LHCN-M2 (cell line): ENCODE measurements around the gene PNMA8C. TPM values are rescaled to one million over a fixed set of nuclear protein-coding genes. Genes with fewer than 3 reads are reported as not detected.
"Not testable (repeated sequence)": the region's sequence is repeated elsewhere in the genome, so short reads cannot be mapped to it uniquely, and the experiment has no call there.

ENCODE experiments used
- DNase-seq: peaks from one replicate; pipeline ENCODE4 v3.0.0-alpha.2; 2012; ENCODE audit warnings: low read depth
- total RNA-seq: library from RNA; depleted of rRNA; stranded (reverse); fragments of >200 nt; gene quantifications from 2 replicates; pipeline ENCODE4 v1.2.3, GENCODE V29; 2014

Gene PNMA8C
- total RNA-seq, 1 experiment from 2014 or later, result 0.17 TPM

GRCh38 chr19:46411925-46412649 lies 16.6 kb downstream of the PNMA8C start:
- DNase-seq, result no peak

GRCh38 chr19:46411088-46411924 lies 17.4 kb downstream of the PNMA8C start:
- DNase-seq, result no peak

GRCh38 chr19:46410205-46411087 lies 18.3 kb downstream of the PNMA8C start:
- DNase-seq, result no peak

GRCh38 chr19:46409191-46409590 lies 19.5 kb downstream of the PNMA8C start:
- DNase-seq, result no peak

- no peak for DNase-seq
Observed at GRCh38 chr19:46408664-46409039, 20.1 kb downstream of the PNMA8C start.

- DNase-seq, result no peak
Observed at GRCh38 chr19:46407856-46408663, 20.7 kb downstream of the PNMA8C start.

- no peak for DNase-seq
Observed at GRCh38 chr19:46406976-46407375, 21.8 kb downstream of the PNMA8C start.

- DNase-seq, result no peak
Observed at GRCh38 chr19:46404753-46405468, 23.8 kb downstream of the PNMA8C start.

- DNase-seq, result peak; percentile 63
Observed at GRCh38 chr19:46404055-46404752, 24.5 kb downstream of the PNMA8C start.

GRCh38 chr19:46402725-46403124 lies 26.0 kb downstream of the PNMA8C start:
- no peak for DNase-seq

GRCh38 chr19:46397801-46398479 lies 30.8 kb downstream of the PNMA8C start:
- DNase-seq, result not testable (repeated sequence)

GRCh38 chr19:46394402-46394797 lies 34.3 kb downstream of the PNMA8C start:
- no peak for DNase-seq

GRCh38 chr19:46393456-46394401 lies 35.0 kb downstream of the PNMA8C start:
- DNase-seq, result no peak

- DNase-seq, result no peak
Observed at GRCh38 chr19:46392837-46393236, 35.9 kb downstream of the PNMA8C start.

- DNase-seq, result peak; percentile 69
Observed at GRCh38 chr19:46392252-46392801, 36.4 kb downstream of the PNMA8C start.

- no peak for DNase-seq
Observed at GRCh38 chr19:46391296-46392251, 37.2 kb downstream of the PNMA8C start.
